GM12878 (cell line): ENCODE results near the gene PPP1CC. TPM values are rescaled to one million over a fixed set of nuclear protein-coding genes. Genes with fewer than 3 reads are reported as not detected.

Source experiments
- ATAC-seq: fragments of 200-7000 bp; cut with Tn5 transposase; 3 replicates; pipeline ENCODE4 v1.9.1; 2020; ENCODE audit warnings: mild to moderate bottlenecking, moderate library complexity
- BruUV-seq: library from RNA; stranded (reverse); fragments of 400-500 nt; replicated peaks from 2 replicates; lab custom pipeline; 2021; lab: Mats Ljungman, UMichigan
- CTCF ChIA-PET: fragments of 300-600 bp; sonication (Branson Sonifier 250); formaldehyde crosslinking; extraction: SDS; loops from one replicate; lab custom pipeline; 2021; ENCODE audit warnings: inconsistent platforms; lab: Yijun Ruan, JAX
- POLR2A ChIA-PET: fragments of 350-600 bp; formaldehyde crosslinking; extraction: SDS; loops from one replicate; lab custom pipeline; 2021; ENCODE audit warnings: inconsistent platforms; lab: Charles Lee
- RAD21 ChIA-PET: fragments of 300-600 bp; sonication (Branson Sonifier 250); formaldehyde crosslinking; loops from one replicate; lab custom pipeline; 2023; ENCODE audit warnings: antibody characterized with exemption; ENCODE audit not compliant: unreplicated experiment; lab: Charles Lee
- SMC1A ChIA-PET: fragments of 300-600 bp; sonication (Branson Sonifier 250); formaldehyde crosslinking; loops from one replicate; lab custom pipeline; 2023; ENCODE audit not compliant: unreplicated experiment, uncharacterized antibody; lab: Charles Lee
- DNase-seq: peaks from one replicate; pipeline ENCODE4 v3.0.0-alpha.2; 2011; ENCODE audit warnings: low read depth, low spot score
- FAIRE-seq: peaks from 3 replicates; lab custom pipeline; 2011; peaks lifted over from hg19 to GRCh38; lab: Jason Lieb, UNC
- H2AFZ ChIP-seq: 2 replicates; pipeline ENCODE4 v1.6.0; 2011; ENCODE audit warnings: low read depth, low read length, control low read depth; ENCODE audit not compliant: control insufficient read depth
- H3K27ac ChIP-seq: 2 replicates; pipeline ENCODE4 v1.5.1; 2011; ENCODE audit warnings: control low read depth; ENCODE audit not compliant: control insufficient read depth, insufficient read depth
- H3K27me3 ChIP-seq, 2 experiments: replicated peaks in 1 of 2; 2 replicates each; pipeline versions ENCODE4 v1.6.0 to v1.6.1; 2011; ENCODE audit warnings: low read length in 1 of 2; ENCODE audit not compliant: control insufficient read depth in 2 of 2, insufficient read depth in 2 of 2
- H3K36me3 ChIP-seq, 2 experiments: 2 replicates each; pipeline ENCODE4 v1.5.1; 2011; ENCODE audit warnings: low read length in 1 of 2; ENCODE audit not compliant: control insufficient read depth in 2 of 2, insufficient read depth in 2 of 2
- H3K4me1 ChIP-seq: 2 replicates; pipeline ENCODE4 v1.6.1; 2011; ENCODE audit warnings: mild to moderate bottlenecking, low read length, moderate library complexity, mixed read lengths; ENCODE audit not compliant: control insufficient read depth, insufficient read depth
- H3K4me2 ChIP-seq: 2 replicates; pipeline ENCODE4 v1.6.0; 2011; ENCODE audit warnings: control low read depth; ENCODE audit not compliant: control insufficient read depth, insufficient read depth
- H3K4me3 ChIP-seq: fragments of 200-600 bp; sonication (generic); 2 replicates; pipeline ENCODE4 v1.5.1; 2016
- H3K79me2 ChIP-seq: 2 replicates; pipeline ENCODE4 v1.6.0; 2011; ENCODE audit warnings: low read length; ENCODE audit not compliant: control insufficient read depth, insufficient read depth
- H3K9ac ChIP-seq: 2 replicates; pipeline ENCODE4 v1.8.0; 2011; ENCODE audit warnings: low read length, control low read depth, mixed read lengths; ENCODE audit not compliant: control insufficient read depth, insufficient read depth
- H3K9me3 ChIP-seq: replicated peaks from 3 replicates; pipeline ENCODE4 v1.5.1; 2011; ENCODE audit warnings: mild to moderate bottlenecking, low read length; ENCODE audit not compliant: control insufficient read depth, insufficient read depth
- H4K20me1 ChIP-seq: 2 replicates; pipeline ENCODE4 v1.6.0; 2011; ENCODE audit not compliant: control insufficient read depth, insufficient read depth
- ASH2L ChIP-seq: fragments of 300-600, 200-600 bp; sonication (generic); IDR thresholded peaks from 2 replicates; pipeline ENCODE4 v1.6.1; 2017; ENCODE audit warnings: low read depth, mild to moderate bottlenecking, borderline replicate concordance
- BCL11A ChIP-seq: IDR thresholded peaks from 2 replicates; pipeline ENCODE4 v1.6.1; 2011; ENCODE audit warnings: low read depth, low read length
- CHD2 ChIP-seq: IDR thresholded peaks from 2 replicates; pipeline ENCODE4 v1.6.1; 2011; ENCODE audit warnings: low read depth, low read length, improper control_type of control experiment, borderline replicate concordance
- EED ChIP-seq: sonication (generic); IDR thresholded peaks from 2 replicates; pipeline ENCODE4 v1.6.1; 2016; ENCODE audit warnings: antibody characterized with exemption, low read depth
- EGR1 ChIP-seq, 2 experiments: IDR thresholded peaks; 1 replicate in 1 of 2; 2 replicates in 1 of 2; pipeline ENCODE4 v1.6.1; 2011 to 2012; ENCODE audit warnings: low read depth in 2 of 2, low read length in 2 of 2, borderline replicate concordance in 1 of 2, mild to moderate bottlenecking in 1 of 2, moderate library complexity in 1 of 2
- IKZF1 ChIP-seq: fragments of 450-650 bp; conservative IDR thresholded peaks from 2 replicates; pipeline ENCODE4 v1.6.1; 2017; ENCODE audit warnings: antibody characterized with exemption, mild to moderate bottlenecking
- IKZF2 ChIP-seq, 2 experiments: fragments of 450-650 bp; IDR thresholded peaks; 2 replicates each; pipeline ENCODE4 v1.6.1; 2017; ENCODE audit warnings: mild to moderate bottlenecking in 2 of 2, moderate library complexity in 2 of 2
- LARP7 ChIP-seq: fragments of 450-650 bp; IDR thresholded peaks from 2 replicates; pipeline ENCODE4 v1.6.1; 2017; ENCODE audit warnings: mild to moderate bottlenecking
- MYB ChIP-seq: fragments of 150-350 bp; IDR thresholded peaks from 2 replicates; pipeline ENCODE4 v1.6.1; 2014; ENCODE audit warnings: mild to moderate bottlenecking, low read depth, low read length, borderline replicate concordance
- NFIC ChIP-seq: IDR thresholded peaks from 2 replicates; pipeline ENCODE4 v1.6.1; 2012; ENCODE audit warnings: low read depth, mild to moderate bottlenecking, inconsistent platforms, low read length, moderate library complexity
- POLR2AphosphoS5 ChIP-seq: IDR thresholded peaks from 2 replicates; pipeline ENCODE4 v1.6.1; 2011; ENCODE audit warnings: mild to moderate bottlenecking, low read length, inconsistent platforms
- RUNX3 ChIP-seq: IDR thresholded peaks from 2 replicates; pipeline ENCODE4 v1.6.1; 2012; ENCODE audit warnings: low read length, inconsistent platforms
- SIN3A ChIP-seq: IDR thresholded peaks from 2 replicates; pipeline ENCODE4 v1.6.1; 2012; ENCODE audit warnings: low read depth, low read length, improper control_type of control experiment
- SMAD1 ChIP-seq: fragments of 450-650 bp; IDR thresholded peaks from 2 replicates; pipeline ENCODE4 v1.6.1; 2018; ENCODE audit warnings: mild to moderate bottlenecking, low read depth; ENCODE audit not compliant: partially characterized antibody
- SMARCA5 ChIP-seq: fragments of 450-650 bp; IDR thresholded peaks from 2 replicates; pipeline ENCODE4 v1.6.1; 2017; ENCODE audit warnings: mild to moderate bottlenecking
- SPI1 ChIP-seq: IDR thresholded peaks from 2 replicates; pipeline ENCODE4 v1.6.1; 2011; ENCODE audit warnings: low read depth, mild to moderate bottlenecking, low read length, moderate library complexity, borderline replicate concordance; ENCODE audit not compliant: insufficient read depth
- SUPT20H ChIP-seq: IDR thresholded peaks from 2 replicates; pipeline ENCODE4 v1.6.1; 2011; ENCODE audit warnings: low read depth, mild to moderate bottlenecking, low read length, moderate library complexity, borderline replicate concordance; ENCODE audit not compliant: control insufficient read depth
- TARDBP ChIP-seq: IDR thresholded peaks from 2 replicates; pipeline ENCODE4 v1.6.1; 2016; ENCODE audit warnings: borderline replicate concordance
- ZBED1 ChIP-seq: IDR thresholded peaks from 2 replicates; pipeline ENCODE4 v1.6.1; 2016; ENCODE audit warnings: borderline replicate concordance
- WGBS: methylation state at CpG from one replicate; pipeline ENCODE4 v1.1.6; 2016; ENCODE audit warnings: low lambda C conversion rate; ENCODE audit not compliant: insufficient replicate concordance, insufficient coverage; ENCODE audit errors: missing lambda C conversion rate; 5-methylcytosine and 5-hydroxymethylcytosine counted together
- in situ Hi-C: fragments of 300-500 bp; cut with MboI; formaldehyde crosslinking; loops from 9 replicates; pipeline ENCODE4 v1.14.3; 2018; ENCODE audit warnings: mixed read lengths
- intact Hi-C: fragments of 100-400 bp; cut with micrococcal nuclease; formaldehyde crosslinking; loops from one replicate; pipeline ENCODE4 v1.14.2; 2022; ENCODE audit not compliant: unreplicated experiment
- polyA plus RNA-seq, 11 experiments: library from polyadenylated mRNA; depleted of rRNA in 4 of 11; unstranded in 6 of 11; stranded (reverse) in 5 of 11; fragments of >200 nt; fragmentation: Nextera tagmentation in 4 of 11; fragmentation: Illumina TruSeq in 1 of 11; extraction: Ambion mirVana in 4 of 11; extraction: Trizol in 1 of 11; gene quantifications; 1 replicate in 1 of 11; 2 replicates in 10 of 11; pipeline versions ENCODE4 v1.2.1 to v1.2.3, GENCODE V29; 2011 to 2016; ENCODE audit warnings: inconsistent platforms in 2 of 11, missing spikeins in 2 of 11, low read depth in 1 of 11
- total RNA-seq, 4 experiments: library from RNA; depleted of rRNA in 3 of 4; stranded (reverse); fragments of >200 nt in 3 of 4; fragmentation: Illumina TruSeq in 1 of 4; extraction: Trizol in 1 of 4; gene quantifications; 2 replicates each; pipeline versions ENCODE4 v1.2.1 to v1.2.3, GENCODE V29; 2013 to 2021
- TF ChIP-seq, protein P1 (sequence below): fragments of 450-650 bp; IDR thresholded peaks from 2 replicates; pipeline ENCODE4 v1.6.1; 2018; ENCODE audit warnings: mild to moderate bottlenecking, low read depth, moderate library complexity; ENCODE audit not compliant: partially characterized antibody
- TF ChIP-seq, protein P2 (sequence below): fragments of 450-650 bp; IDR thresholded peaks from 2 replicates; pipeline ENCODE4 v1.6.1; 2017; ENCODE audit warnings: mild to moderate bottlenecking

PPP1CC gene
- total and polyA plus RNA-seq, 10 of the 15 experiments (the other 5 are each of a cell fraction or from before 2014, with no cell fraction given), result 64.4 to 279 (median 157) TPM

DNA sequence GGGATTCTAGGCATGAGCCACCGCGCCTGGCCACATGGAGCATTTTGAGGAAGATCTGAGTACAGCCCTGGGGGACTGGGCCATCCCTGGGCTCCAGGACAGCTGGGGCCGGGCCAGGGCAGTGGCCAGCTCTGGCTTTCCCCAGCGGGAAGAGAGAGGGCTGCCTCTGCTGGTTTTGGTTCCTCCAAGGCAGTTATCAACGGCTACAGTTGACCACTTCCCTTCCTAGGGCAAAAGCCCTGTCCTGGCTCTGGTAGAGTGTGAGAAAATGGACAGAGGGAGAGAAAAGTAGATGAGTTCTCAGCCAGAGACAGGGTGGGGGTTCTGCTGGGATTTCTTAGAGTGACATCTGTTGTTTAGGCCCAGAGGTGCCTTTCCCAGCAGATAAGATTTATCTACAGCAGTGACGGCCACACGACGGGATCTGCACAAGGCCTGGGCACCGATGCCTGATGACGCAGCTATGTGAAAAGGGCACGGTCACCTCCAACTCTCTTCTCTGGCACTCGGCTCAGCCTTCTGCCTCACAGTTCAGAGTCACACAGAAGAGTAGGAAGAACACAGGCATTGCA, 48.3 kb downstream of the PPP1CC start:
- RAD21 ChIA-PET, result interaction anchor here (0.7 to 3.3 kb wide), 6 partner anchors 9 to 181 kb away, joined by 3 to 15 read pairs (median 4); no protein-coding TSS in a partner anchor
- no peaks in the 10 kb centered on the region for H3K9me3 ChIP-seq
- in situ Hi-C loops, result no loop called here
- no peak for DNase-seq
- no peak overlapping the region; the same call in 1 of the 2 replicates for H3K9ac ChIP-seq
- H3K4me3 ChIP-seq, result no peak overlapping the region
- H3K36me3 ChIP-seq, result no peaks in the 10 kb centered on the region
- H2AFZ ChIP-seq, result peak overlapping the region; percentile 37
- H4K20me1 ChIP-seq, result no peaks in the 10 kb centered on the region
- 70% methylated on average over 12 of the region's 12 CpGs for WGBS
- peak overlapping the region; percentile 50 for H3K27ac ChIP-seq
- CTCF ChIA-PET, result interaction anchor here (1.1 to 3.1 kb wide), 4 partner anchors 37 to 245 kb away, joined by 3 to 25 read pairs (median 12); partner anchors contain the start of gene ARPC3
- ATAC-seq, result peak; percentile 2; the same call in 1 of the 3 replicates
- POLR2A ChIA-PET, result interaction anchor here (0.6 to 1.2 kb wide), 5 partner anchors 21 to 222 kb away, joined by 3 to 6 read pairs (median 5); no protein-coding TSS in a partner anchor
- intact Hi-C loops, result no loop called here
- H3K27me3 ChIP-seq, result no peaks in the 10 kb centered on the region
- H3K4me2 ChIP-seq, result peak overlapping the region; percentile 20; the same call in 1 of the 2 replicates
- no peaks in the 10 kb centered on the region; the same call in 1 of the 2 replicates for H3K79me2 ChIP-seq
- BruUV-seq, result no TSS peak
- SMC1A ChIA-PET, result interaction anchor here (0.6 to 3.2 kb wide), 8 partner anchors 15 to 94 kb away, joined by 3 to 27 read pairs (median 4); partner anchors contain the start of gene TCTN1
- no peak for FAIRE-seq
- H3K4me1 ChIP-seq, result peaks cover 48% of the 10 kb centered on the region
- TF ChIP-seq EED, result peak; percentile 19; the same call in 1 of the 2 replicates
- no peak for TF ChIP-seq SMAD1
- TF ChIP-seq IKZF2 (IDR thresholded peaks at IDR 0.05), result peak; percentile 32 to 44; a peak in 2 of 4 replicates
- TF ChIP-seq POLR2AphosphoS5, result no peak
- peak; percentile 9; the same call in 1 of the 2 replicates for TF ChIP-seq MYB
- no peak for TF ChIP-seq TARDBP
- TF ChIP-seq, protein P1, sequence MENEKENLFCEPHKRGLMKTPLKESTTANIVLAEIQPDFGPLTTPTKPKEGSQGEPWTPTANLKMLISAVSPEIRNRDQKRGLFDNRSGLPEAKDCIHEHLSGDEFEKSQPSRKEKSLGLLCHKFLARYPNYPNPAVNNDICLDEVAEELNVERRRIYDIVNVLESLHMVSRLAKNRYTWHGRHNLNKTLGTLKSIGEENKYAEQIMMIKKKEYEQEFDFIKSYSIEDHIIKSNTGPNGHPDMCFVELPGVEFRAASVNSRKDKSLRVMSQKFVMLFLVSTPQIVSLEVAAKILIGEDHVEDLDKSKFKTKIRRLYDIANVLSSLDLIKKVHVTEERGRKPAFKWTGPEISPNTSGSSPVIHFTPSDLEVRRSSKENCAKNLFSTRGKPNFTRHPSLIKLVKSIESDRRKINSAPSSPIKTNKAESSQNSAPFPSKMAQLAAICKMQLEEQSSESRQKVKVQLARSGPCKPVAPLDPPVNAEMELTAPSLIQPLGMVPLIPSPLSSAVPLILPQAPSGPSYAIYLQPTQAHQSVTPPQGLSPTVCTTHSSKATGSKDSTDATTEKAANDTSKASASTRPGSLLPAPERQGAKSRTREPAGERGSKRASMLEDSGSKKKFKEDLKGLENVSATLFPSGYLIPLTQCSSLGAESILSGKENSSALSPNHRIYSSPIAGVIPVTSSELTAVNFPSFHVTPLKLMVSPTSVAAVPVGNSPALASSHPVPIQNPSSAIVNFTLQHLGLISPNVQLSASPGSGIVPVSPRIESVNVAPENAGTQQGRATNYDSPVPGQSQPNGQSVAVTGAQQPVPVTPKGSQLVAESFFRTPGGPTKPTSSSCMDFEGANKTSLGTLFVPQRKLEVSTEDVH, result no peak
- TF ChIP-seq ASH2L, result no peak
- TF ChIP-seq IKZF1, result peak; percentile 60
- no peak for TF ChIP-seq ZBED1
- TF ChIP-seq NFIC, result no peak
- no peak for TF ChIP-seq SUPT20H
- no peak for TF ChIP-seq BCL11A
- no peak for TF ChIP-seq SMARCA5
- TF ChIP-seq RUNX3, result peak; percentile 45; the same call in 1 of the 2 replicates
- TF ChIP-seq LARP7, result no peak
- TF ChIP-seq SPI1, result peak; percentile 75; the same call in 1 of the 2 replicates
- TF ChIP-seq, protein P2, sequence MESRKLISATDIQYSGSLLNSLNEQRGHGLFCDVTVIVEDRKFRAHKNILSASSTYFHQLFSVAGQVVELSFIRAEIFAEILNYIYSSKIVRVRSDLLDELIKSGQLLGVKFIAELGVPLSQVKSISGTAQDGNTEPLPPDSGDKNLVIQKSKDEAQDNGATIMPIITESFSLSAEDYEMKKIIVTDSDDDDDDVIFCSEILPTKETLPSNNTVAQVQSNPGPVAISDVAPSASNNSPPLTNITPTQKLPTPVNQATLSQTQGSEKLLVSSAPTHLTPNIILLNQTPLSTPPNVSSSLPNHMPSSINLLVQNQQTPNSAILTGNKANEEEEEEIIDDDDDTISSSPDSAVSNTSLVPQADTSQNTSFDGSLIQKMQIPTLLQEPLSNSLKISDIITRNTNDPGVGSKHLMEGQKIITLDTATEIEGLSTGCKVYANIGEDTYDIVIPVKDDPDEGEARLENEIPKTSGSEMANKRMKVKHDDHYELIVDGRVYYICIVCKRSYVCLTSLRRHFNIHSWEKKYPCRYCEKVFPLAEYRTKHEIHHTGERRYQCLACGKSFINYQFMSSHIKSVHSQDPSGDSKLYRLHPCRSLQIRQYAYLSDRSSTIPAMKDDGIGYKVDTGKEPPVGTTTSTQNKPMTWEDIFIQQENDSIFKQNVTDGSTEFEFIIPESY, result no peak
- TF ChIP-seq EGR1 (IDR thresholded peaks at IDR 0.05; ENCODE audit: borderline replicate concordance in 1 of 2, low read depth in 2 of 2, low read length in 2 of 2), result no peak
- TF ChIP-seq SIN3A, result no peak
- TF ChIP-seq CHD2, result no peak
